Measurements from ENCODE around the gene GUCY2D.

GUCY2D gene

DNA sequence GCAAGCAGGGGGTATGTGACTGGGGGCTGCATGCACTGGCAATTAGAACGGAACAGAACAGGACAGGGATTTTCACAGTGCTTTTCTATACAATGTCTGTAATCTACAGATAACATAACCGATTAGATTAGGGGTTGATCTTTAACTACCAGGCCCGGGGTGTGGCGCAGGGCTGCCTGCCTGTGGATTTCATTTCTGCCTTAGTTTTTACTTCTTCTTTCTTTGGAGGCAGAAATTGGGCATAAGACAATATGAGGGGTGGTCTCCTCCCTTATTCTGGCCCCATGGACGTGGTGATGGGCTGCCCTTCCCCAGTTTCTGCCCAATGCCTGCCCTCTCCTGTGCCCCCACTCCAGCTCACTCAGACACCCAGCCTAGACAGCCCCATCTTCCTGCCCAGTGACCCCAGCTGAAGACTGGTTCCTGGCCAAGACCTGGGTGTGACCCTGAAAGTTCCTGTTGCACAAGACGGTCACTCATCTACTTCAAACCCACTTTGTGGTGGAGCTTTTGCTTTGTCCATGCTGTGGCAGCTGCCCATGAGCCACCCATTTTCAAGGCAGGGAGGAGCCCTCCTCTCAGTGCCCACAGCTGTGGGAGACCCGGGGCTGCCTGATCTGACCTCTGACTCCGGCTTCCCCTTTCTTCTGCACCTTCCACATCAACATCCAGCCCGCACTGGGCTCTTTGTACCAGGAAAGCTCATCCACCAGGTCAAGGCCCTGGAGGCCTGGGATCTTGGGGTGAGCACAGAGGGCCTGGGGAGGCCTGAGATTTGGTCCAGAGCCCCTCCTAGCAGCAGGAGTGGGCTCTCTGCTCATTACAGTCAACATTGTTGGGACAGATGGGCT is 66.5 kb downstream of the GUCY2D start:
- DNase-seq, result no peak

DNA sequence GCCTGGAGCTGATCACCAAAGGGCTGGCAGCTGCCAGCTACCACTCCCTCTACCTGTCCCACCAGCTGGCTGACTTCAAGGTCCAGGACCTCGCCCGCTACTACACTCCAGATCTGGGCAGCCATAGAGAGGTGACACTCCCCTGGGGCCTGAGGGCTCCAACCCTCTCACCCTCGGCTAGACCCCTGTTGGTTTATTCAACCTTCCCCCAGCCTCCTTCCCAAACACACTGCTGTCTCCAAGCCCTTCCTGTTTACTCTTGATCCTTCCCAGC is 67.1 kb downstream of the GUCY2D start:
- no peak for DNase-seq

Data from activated naive CD4-positive, alpha-beta T cell treated with Interleukin-2 at 50 U/mL for 16 hours (primary cell).